Measurements from ENCODE around the gene CLECL1. TPM values are rescaled to one million over a fixed set of nuclear protein-coding genes. Genes with fewer than 3 reads are reported as not detected.
A peak's percentile ranks its signal among the peaks of the same experiment; 100 is the strongest.

Gene CLECL1
- polyA plus RNA-seq, 1 donor from 2014 or later: not detected

DNA sequence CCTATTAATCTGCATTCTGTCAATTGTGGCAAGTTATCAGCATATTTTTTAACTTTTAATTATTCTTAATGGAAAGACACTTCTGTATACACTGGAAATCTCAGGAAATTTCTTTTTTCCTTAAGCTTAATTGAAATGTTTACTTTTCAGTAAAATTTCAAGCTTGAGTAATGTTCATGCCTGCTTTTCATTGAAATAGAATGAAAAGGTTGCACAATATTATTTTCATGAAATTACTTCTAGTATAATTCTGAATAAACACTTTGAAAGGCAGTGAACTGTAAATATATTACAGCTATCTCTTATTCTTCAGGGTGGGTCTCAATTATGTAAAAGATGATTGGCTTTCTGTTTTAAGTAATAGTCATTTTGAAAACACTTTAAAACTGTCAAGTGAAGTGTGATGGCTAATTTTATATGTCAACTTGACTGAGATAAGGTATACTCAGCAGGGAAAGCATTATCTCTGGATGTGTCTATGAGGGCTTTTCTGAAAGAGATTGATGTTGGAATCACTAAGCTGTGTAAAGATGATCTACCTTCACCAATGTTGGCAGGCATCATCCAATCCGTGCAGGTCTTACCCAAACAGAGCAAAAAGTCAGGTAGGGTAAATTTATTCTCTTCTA is 33.5 kb downstream of the CLECL1 start:
- no peaks in the 10 kb centered on the region for H3K79me2 ChIP-seq (replicated peaks; ENCODE audit: insufficient read depth, low read length)
- no peaks in the 10 kb centered on the region for H4K20me1 ChIP-seq (ENCODE audit: insufficient read depth)
- no peaks in the 10 kb centered on the region for H3F3A ChIP-seq (ENCODE audit: insufficient read depth, low read length, poor library complexity, severe bottlenecking)
- TF ChIP-seq EP300 (conservative IDR thresholded peaks at IDR 0.05; ENCODE audit: poor library complexity, severe bottlenecking) (peak; percentile 99), POLR2AphosphoS5 (IDR thresholded peaks at IDR 0.05) (peak; percentile 94), RAD21 (conservative IDR thresholded peaks at IDR 0.05) (no peak), MXI1 (conservative IDR thresholded peaks at IDR 0.05; ENCODE audit: poor library complexity, severe bottlenecking) (no peak), EZH2 (IDR thresholded peaks at IDR 0.05; ENCODE audit: borderline replicate concordance, insufficient read depth, low read length, poor library complexity, severe bottlenecking) (no peak), TAF1 (IDR thresholded peaks at IDR 0.05; ENCODE audit: low read depth) (no peak), SMC3 (conservative IDR thresholded peaks at IDR 0.05; ENCODE audit: poor library complexity) (no peak)
- TF ChIP-seq, protein P1, sequence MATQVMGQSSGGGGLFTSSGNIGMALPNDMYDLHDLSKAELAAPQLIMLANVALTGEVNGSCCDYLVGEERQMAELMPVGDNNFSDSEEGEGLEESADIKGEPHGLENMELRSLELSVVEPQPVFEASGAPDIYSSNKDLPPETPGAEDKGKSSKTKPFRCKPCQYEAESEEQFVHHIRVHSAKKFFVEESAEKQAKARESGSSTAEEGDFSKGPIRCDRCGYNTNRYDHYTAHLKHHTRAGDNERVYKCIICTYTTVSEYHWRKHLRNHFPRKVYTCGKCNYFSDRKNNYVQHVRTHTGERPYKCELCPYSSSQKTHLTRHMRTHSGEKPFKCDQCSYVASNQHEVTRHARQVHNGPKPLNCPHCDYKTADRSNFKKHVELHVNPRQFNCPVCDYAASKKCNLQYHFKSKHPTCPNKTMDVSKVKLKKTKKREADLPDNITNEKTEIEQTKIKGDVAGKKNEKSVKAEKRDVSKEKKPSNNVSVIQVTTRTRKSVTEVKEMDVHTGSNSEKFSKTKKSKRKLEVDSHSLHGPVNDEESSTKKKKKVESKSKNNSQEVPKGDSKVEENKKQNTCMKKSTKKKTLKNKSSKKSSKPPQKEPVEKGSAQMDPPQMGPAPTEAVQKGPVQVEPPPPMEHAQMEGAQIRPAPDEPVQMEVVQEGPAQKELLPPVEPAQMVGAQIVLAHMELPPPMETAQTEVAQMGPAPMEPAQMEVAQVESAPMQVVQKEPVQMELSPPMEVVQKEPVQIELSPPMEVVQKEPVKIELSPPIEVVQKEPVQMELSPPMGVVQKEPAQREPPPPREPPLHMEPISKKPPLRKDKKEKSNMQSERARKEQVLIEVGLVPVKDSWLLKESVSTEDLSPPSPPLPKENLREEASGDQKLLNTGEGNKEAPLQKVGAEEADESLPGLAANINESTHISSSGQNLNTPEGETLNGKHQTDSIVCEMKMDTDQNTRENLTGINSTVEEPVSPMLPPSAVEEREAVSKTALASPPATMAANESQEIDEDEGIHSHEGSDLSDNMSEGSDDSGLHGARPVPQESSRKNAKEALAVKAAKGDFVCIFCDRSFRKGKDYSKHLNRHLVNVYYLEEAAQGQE (IDR thresholded peaks at IDR 0.05; ENCODE audit: borderline replicate concordance): peak; percentile 81
- TF ChIP-seq, protein P2, sequence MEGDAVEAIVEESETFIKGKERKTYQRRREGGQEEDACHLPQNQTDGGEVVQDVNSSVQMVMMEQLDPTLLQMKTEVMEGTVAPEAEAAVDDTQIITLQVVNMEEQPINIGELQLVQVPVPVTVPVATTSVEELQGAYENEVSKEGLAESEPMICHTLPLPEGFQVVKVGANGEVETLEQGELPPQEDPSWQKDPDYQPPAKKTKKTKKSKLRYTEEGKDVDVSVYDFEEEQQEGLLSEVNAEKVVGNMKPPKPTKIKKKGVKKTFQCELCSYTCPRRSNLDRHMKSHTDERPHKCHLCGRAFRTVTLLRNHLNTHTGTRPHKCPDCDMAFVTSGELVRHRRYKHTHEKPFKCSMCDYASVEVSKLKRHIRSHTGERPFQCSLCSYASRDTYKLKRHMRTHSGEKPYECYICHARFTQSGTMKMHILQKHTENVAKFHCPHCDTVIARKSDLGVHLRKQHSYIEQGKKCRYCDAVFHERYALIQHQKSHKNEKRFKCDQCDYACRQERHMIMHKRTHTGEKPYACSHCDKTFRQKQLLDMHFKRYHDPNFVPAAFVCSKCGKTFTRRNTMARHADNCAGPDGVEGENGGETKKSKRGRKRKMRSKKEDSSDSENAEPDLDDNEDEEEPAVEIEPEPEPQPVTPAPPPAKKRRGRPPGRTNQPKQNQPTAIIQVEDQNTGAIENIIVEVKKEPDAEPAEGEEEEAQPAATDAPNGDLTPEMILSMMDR (IDR thresholded peaks at IDR 0.05; ENCODE audit: poor library complexity, severe bottlenecking): no peak
- no peaks in the 10 kb centered on the region for H3K36me3 ChIP-seq (ENCODE audit: insufficient read depth, low read length)
- no peaks in the 10 kb centered on the region for H3K9me2 ChIP-seq (ENCODE audit: insufficient read depth, low read length)
- H3K27me3 ChIP-seq (ENCODE audit: insufficient read depth, low read depth, low read length): no peaks in the 10 kb centered on the region
- H3K4me3 ChIP-seq (ENCODE audit: low read length): peak overlapping the region; percentile 38
- H3K9ac ChIP-seq (ENCODE audit: low read length): no peak overlapping the region
- H3K4me2 ChIP-seq (ENCODE audit: low read length): peak overlapping the region; percentile 24
- peak overlapping the region; percentile 88 for H3K27ac ChIP-seq (ENCODE audit: low read length)
- H2AFZ ChIP-seq (ENCODE audit: low read depth, low read length): no peak overlapping the region
- H3K9me3 ChIP-seq (ENCODE audit: low read length): no peaks in the 10 kb centered on the region

DNA sequence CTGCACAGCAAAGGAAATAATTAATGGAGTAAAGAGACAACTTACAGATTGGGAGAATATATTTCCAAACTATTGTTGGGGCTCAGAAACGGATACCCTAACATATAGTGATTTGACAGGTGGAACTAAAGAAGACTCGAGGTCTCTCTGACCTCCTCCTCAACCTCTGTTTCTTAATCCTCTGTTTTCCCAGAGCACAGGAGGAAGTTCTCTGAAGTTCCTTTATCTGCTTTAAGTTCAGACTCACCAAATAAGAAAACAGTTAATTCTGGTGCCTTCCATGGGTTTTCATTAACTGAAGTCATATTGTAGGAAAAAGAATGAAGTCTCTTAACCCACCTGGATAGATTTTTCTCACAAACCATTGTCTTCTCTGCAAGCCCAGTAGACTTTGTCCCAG is 34.2 kb downstream of the CLECL1 start:
- TF ChIP-seq, protein P1 (IDR thresholded peaks at IDR 0.05; ENCODE audit: borderline replicate concordance): no peak
- no peak for TF ChIP-seq EZH2 (IDR thresholded peaks at IDR 0.05; ENCODE audit: borderline replicate concordance, insufficient read depth, low read length, poor library complexity, severe bottlenecking)
- TF ChIP-seq SMC3 (conservative IDR thresholded peaks at IDR 0.05; ENCODE audit: poor library complexity): no peak
- no peak for TF ChIP-seq RAD21 (conservative IDR thresholded peaks at IDR 0.05)
- TF ChIP-seq, protein P2 (IDR thresholded peaks at IDR 0.05; ENCODE audit: poor library complexity, severe bottlenecking): no peak
- no peak for TF ChIP-seq TAF1 (IDR thresholded peaks at IDR 0.05; ENCODE audit: low read depth)
- TF ChIP-seq EP300 (conservative IDR thresholded peaks at IDR 0.05; ENCODE audit: poor library complexity, severe bottlenecking): no peak
- TF ChIP-seq MXI1 (conservative IDR thresholded peaks at IDR 0.05; ENCODE audit: poor library complexity, severe bottlenecking): no peak
- TF ChIP-seq POLR2AphosphoS5 (IDR thresholded peaks at IDR 0.05): no peak
- Histone ChIP-seq H3K4me2 (ENCODE audit: low read length) (no peak overlapping the region), H3K4me3 (ENCODE audit: low read length) (no peak overlapping the region), H3F3A (ENCODE audit: insufficient read depth, low read length, poor library complexity, severe bottlenecking) (no peaks in the 10 kb centered on the region), H3K79me2 (replicated peaks; ENCODE audit: insufficient read depth, low read length) (no peaks in the 10 kb centered on the region), H4K20me1 (ENCODE audit: insufficient read depth) (no peaks in the 10 kb centered on the region), H3K9me2 (ENCODE audit: insufficient read depth, low read length) (no peaks in the 10 kb centered on the region), H3K9me3 (ENCODE audit: low read length) (no peaks in the 10 kb centered on the region), H2AFZ (ENCODE audit: low read depth, low read length) (no peak overlapping the region), H3K9ac (ENCODE audit: low read length) (no peak overlapping the region), H3K27ac (ENCODE audit: low read length) (no peak overlapping the region), H3K27me3 (ENCODE audit: insufficient read depth, low read depth, low read length) (no peaks in the 10 kb centered on the region), H3K36me3 (ENCODE audit: insufficient read depth, low read length) (no peaks in the 10 kb centered on the region)
